A673 (cell line): Measurements from ENCODE around the gene RNF180. TPM values are rescaled to one million over a fixed set of nuclear protein-coding genes. Genes with fewer than 3 reads are reported as not detected.

Experiments
- BruUV-seq: library from RNA; stranded (reverse); fragments of 400-500 nt; replicated peaks from 2 replicates; lab custom pipeline; 2021; lab: Mats Ljungman, UMichigan
- CTCF ChIA-PET: fragments of 300-600 bp; sonication (Branson Sonifier 250); formaldehyde crosslinking; loops from one replicate; lab custom pipeline; 2022; ENCODE audit warnings: antibody characterized with exemption; lab: Charles Lee
- POLR2A ChIA-PET: fragments of 300-600 bp; sonication (Branson Sonifier 250); formaldehyde crosslinking; loops from one replicate; lab custom pipeline; 2022; ENCODE audit warnings: antibody characterized with exemption; ENCODE audit not compliant: low non-redundant PET; lab: Charles Lee
- DNase-seq: peaks from one replicate; pipeline ENCODE4 v3.0.0-alpha.2; 2015; ENCODE audit warnings: low spot score
- H3K27ac ChIP-seq: fragments of 200-600 bp; sonication (generic); 2 replicates; pipeline ENCODE4 v1.5.1; 2016; ENCODE audit warnings: mixed run types, low read depth, mild to moderate bottlenecking, mixed read lengths, antibody characterized with exemption, low read length; ENCODE audit not compliant: poor library complexity, severe bottlenecking
- H3K27me3 ChIP-seq: fragments of 200-600 bp; sonication (generic); replicated peaks from 2 replicates; pipeline ENCODE4 v1.6.1; 2017; ENCODE audit warnings: mixed run types, low read depth, mild to moderate bottlenecking, mixed read lengths, antibody characterized with exemption, low read length; ENCODE audit not compliant: insufficient read depth, poor library complexity
- H3K36me3 ChIP-seq: fragments of 200-600 bp; sonication (generic); 2 replicates; pipeline ENCODE4 v1.6.1; 2016; ENCODE audit warnings: mixed run types, mild to moderate bottlenecking, mixed read lengths, antibody characterized with exemption, low read length; ENCODE audit not compliant: insufficient read depth, poor library complexity, severe bottlenecking
- H3K4me1 ChIP-seq: fragments of 200-600 bp; sonication (generic); 2 replicates; pipeline ENCODE4 v1.6.1; 2017; ENCODE audit warnings: mixed run types, mild to moderate bottlenecking, mixed read lengths, antibody characterized with exemption, low read length; ENCODE audit not compliant: insufficient read depth, poor library complexity, severe bottlenecking
- H3K4me3 ChIP-seq: fragments of 200-600 bp; sonication (generic); 2 replicates; pipeline ENCODE4 v1.5.1; 2016; ENCODE audit warnings: low read depth, mixed run types, mild to moderate bottlenecking, mixed read lengths, low read length; ENCODE audit not compliant: poor library complexity, severe bottlenecking
- H3K9me3 ChIP-seq: fragments of 200-600 bp; sonication (generic); 2 replicates; pipeline ENCODE4 v1.6.1; 2016; ENCODE audit warnings: mixed run types, low read depth, mild to moderate bottlenecking, mixed read lengths, antibody characterized with exemption, low read length; ENCODE audit not compliant: poor library complexity, severe bottlenecking
- CTCF ChIP-seq: fragments of 300-800, 200-600 bp; sonication (generic); conservative IDR thresholded peaks from 2 replicates; pipeline ENCODE4 v1.5.1; 2017; ENCODE audit warnings: low read depth, mild to moderate bottlenecking, antibody characterized with exemption, low read length, moderate library complexity, mixed read lengths
- EZH2 ChIP-seq: fragments of 200-600 bp; sonication (generic); IDR thresholded peaks from 2 replicates; pipeline ENCODE4 v1.6.1; 2017; ENCODE audit warnings: borderline replicate concordance, low read depth, mild to moderate bottlenecking, mixed read lengths, antibody characterized with exemption, low read length; ENCODE audit not compliant: poor library complexity, severe bottlenecking
- intact Hi-C: fragments of 100-400 bp; cut with micrococcal nuclease; formaldehyde crosslinking; loops from one replicate; pipeline ENCODE4 v1.10.0; 2022; ENCODE audit not compliant: unreplicated experiment
- total RNA-seq: library from RNA; stranded (reverse); gene quantifications from 2 replicates; pipeline ENCODE4 v1.2.3, GENCODE V29; 2021

RNF180 gene
- total RNA-seq, 1 experiment from 2014 or later = 0.67 TPM

- CTCF ChIA-PET = no interaction called here
- no peaks in the 10 kb centered on the region for H3K4me1 ChIP-seq
- POLR2A ChIA-PET = no interaction called here
- intact Hi-C loops = no loop called here
- no TSS peak for BruUV-seq
- TF ChIP-seq CTCF (no peak), EZH2 (no peak)
- no peaks in the 10 kb centered on the region for H3K27me3 ChIP-seq
- no peak for DNase-seq
- H3K4me3 ChIP-seq = no peak overlapping the region
- H3K27ac ChIP-seq = no peak overlapping the region
- H3K36me3 ChIP-seq = no peaks in the 10 kb centered on the region
- H3K9me3 ChIP-seq = no peaks in the 10 kb centered on the region
Measured at GRCh38 chr5:64176301-64176700, 10.7 kb downstream of the RNF180 start.

- ChIA-PET CTCF (no interaction called here), POLR2A (no interaction called here)
- H3K27ac ChIP-seq = no peak overlapping the region
- TF ChIP-seq EZH2 = no peak
- no peak for TF ChIP-seq CTCF
- H3K9me3 ChIP-seq = no peaks in the 10 kb centered on the region
- H3K4me1 ChIP-seq = no peaks in the 10 kb centered on the region
- no peak overlapping the region for H3K4me3 ChIP-seq
- BruUV-seq = no TSS peak
- no peaks in the 10 kb centered on the region for H3K27me3 ChIP-seq
- no peaks in the 10 kb centered on the region for H3K36me3 ChIP-seq
- no peak for DNase-seq
- intact Hi-C loops = no loop called here
Measured at GRCh38 chr5:64180661-64181343, 15.2 kb downstream of the RNF180 start.

- Histone ChIP-seq H3K27me3 (no peaks in the 10 kb centered on the region), H3K36me3 (no peaks in the 10 kb centered on the region), H3K4me3 (no peak overlapping the region), H3K27ac (no peak overlapping the region), H3K4me1 (no peaks in the 10 kb centered on the region), H3K9me3 (no peaks in the 10 kb centered on the region)
- CTCF ChIA-PET = no interaction called here
- POLR2A ChIA-PET = no interaction called here
- no peak for DNase-seq
- TF ChIP-seq EZH2 (no peak), CTCF (no peak)
- intact Hi-C loops = no loop called here
- BruUV-seq = no TSS peak
Measured at GRCh38 chr5:64181440-64181839, 15.8 kb downstream of the RNF180 start.
